ENCODE measurements around the gene LIPJ. TPM values are rescaled to one million over a fixed set of nuclear protein-coding genes. Genes with fewer than 3 reads are reported as not detected.

The LIPJ gene
- polyA plus RNA-seq, 2 of the 4 experiments (the other 2 are of a cell fraction) = not detected

- Histone ChIP-seq H3K9me3 (no peaks in the 10 kb centered on the region), H3K4me3 (no peak overlapping the region), H3K4me1 (no peaks in the 10 kb centered on the region), H3K27ac (no peak overlapping the region), H3K4me2 (no peak overlapping the region)
- no peak for FAIRE-seq
- POLR2A ChIA-PET = no interaction called here
- CTCF ChIA-PET = no interaction called here
- 66% methylated on average over 2 of the region's 2 CpGs for WGBS (ENCODE audit: missing lambda C conversion rate)
- no peak for DNase-seq (ENCODE audit: low read depth in 1 of 2, low spot score in 1 of 2)
- TF ChIP-seq FOSL2 (IDR thresholded peaks at IDR 0.05) (no peak), FOSL2 (CRISPR knock-in tag; IDR thresholded peaks at IDR 0.05) (no peak)
- ATAC-seq = no peak
Observed at GRCh38 chr10:88608780-88609179, 22.2 kb downstream of the LIPJ start.

GRCh38 chr10:88616250-88616977 lies 29.9 kb downstream of the LIPJ start:
- CTCF ChIA-PET = interaction anchor here (0.7 to 1.8 kb wide), 6 partner anchors 20 to 175 kb away, joined by 3 to 8 read pairs (median 3); partner anchors contain the start of gene RNLS
- 67% methylated on average over 16 of the region's 18 CpGs for WGBS (ENCODE audit: missing lambda C conversion rate)
- Histone ChIP-seq H3K27ac (no peak overlapping the region), H3K9me3 (no peaks in the 10 kb centered on the region), H3K4me1 (no peaks in the 10 kb centered on the region), H3K4me3 (no peak overlapping the region), H3K4me2 (no peak overlapping the region)
- POLR2A ChIA-PET = no interaction called here
- no peak for DNase-seq (ENCODE audit: low read depth in 1 of 2, low spot score in 1 of 2)
- TF ChIP-seq, protein P1, sequence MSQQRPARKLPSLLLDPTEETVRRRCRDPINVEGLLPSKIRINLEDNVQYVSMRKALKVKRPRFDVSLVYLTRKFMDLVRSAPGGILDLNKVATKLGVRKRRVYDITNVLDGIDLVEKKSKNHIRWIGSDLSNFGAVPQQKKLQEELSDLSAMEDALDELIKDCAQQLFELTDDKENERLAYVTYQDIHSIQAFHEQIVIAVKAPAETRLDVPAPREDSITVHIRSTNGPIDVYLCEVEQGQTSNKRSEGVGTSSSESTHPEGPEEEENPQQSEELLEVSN (IDR thresholded peaks at IDR 0.05; ENCODE audit: borderline replicate concordance, low read depth) = no peak
- TF ChIP-seq KDM1A (IDR thresholded peaks at IDR 0.05; ENCODE audit: low read depth) (no peak), RCOR1 (IDR thresholded peaks at IDR 0.05; ENCODE audit: low read depth, low read length) (no peak), SREBF2 (IDR thresholded peaks at IDR 0.05) (no peak), POLR2AphosphoS2 (conservative IDR thresholded peaks at IDR 0.05; ENCODE audit: low read length) (no peak), EHMT2 (IDR thresholded peaks at IDR 0.05; ENCODE audit: low read depth) (no peak), FOSB (CRISPR knock-in tag; IDR thresholded peaks at IDR 0.05) (no peak)
- no peak for ATAC-seq
- FAIRE-seq = no peak

GRCh38 chr10:88617772-88618300 lies 31.3 kb downstream of the LIPJ start:
- ChIA-PET POLR2A (no interaction called here), CTCF (interaction anchor here (0.7 to 1.3 kb wide), 3 partner anchors 31 to 317 kb away, joined by 3 read pairs; no protein-coding TSS in a partner anchor)
- ATAC-seq (no peak), DNase-seq (ENCODE audit: low read depth in 1 of 2, low spot score in 1 of 2) (no peak), FAIRE-seq (no peak)
- Histone ChIP-seq H3K4me3 (no peak overlapping the region), H3K4me1 (no peaks in the 10 kb centered on the region), H3K9me3 (no peaks in the 10 kb centered on the region), H3K27ac (no peak overlapping the region), H3K4me2 (no peak overlapping the region)
- 41% methylated on average over 1 of the region's 1 CpG for WGBS (ENCODE audit: missing lambda C conversion rate)
- TF ChIP-seq EHMT2 (IDR thresholded peaks at IDR 0.05; ENCODE audit: low read depth) (no peak), CBX8 (IDR thresholded peaks at IDR 0.05) (no peak)

GRCh38 chr10:88618496-88618895 lies 31.9 kb downstream of the LIPJ start:
- TF ChIP-seq FOXS1 (CRISPR knock-in tag; IDR thresholded peaks at IDR 0.05) = no peak
- TF ChIP-seq, protein P1 (IDR thresholded peaks at IDR 0.05; ENCODE audit: borderline replicate concordance, low read depth) = no peak
- no peak for TF ChIP-seq ESRRA (IDR thresholded peaks at IDR 0.05; ENCODE audit: borderline replicate concordance, low read length)
- TF ChIP-seq ZNF302 (CRISPR knock-in tag; IDR thresholded peaks at IDR 0.05) = no peak
- no peak for TF ChIP-seq JUN (IDR thresholded peaks at IDR 0.05)
- TF ChIP-seq HEYL (CRISPR knock-in tag; IDR thresholded peaks at IDR 0.05) = no peak
- TF ChIP-seq MYC (IDR thresholded peaks at IDR 0.05; ENCODE audit: borderline replicate concordance, low read length) = no peak
- TF ChIP-seq, protein P2, sequence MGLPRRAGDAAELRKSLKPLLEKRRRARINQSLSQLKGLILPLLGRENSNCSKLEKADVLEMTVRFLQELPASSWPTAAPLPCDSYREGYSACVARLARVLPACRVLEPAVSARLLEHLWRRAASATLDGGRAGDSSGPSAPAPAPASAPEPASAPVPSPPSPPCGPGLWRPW (IDR thresholded peaks at IDR 0.05) = no peak
- no peak for TF ChIP-seq POLR2AphosphoS2 (conservative IDR thresholded peaks at IDR 0.05; ENCODE audit: low read length)
- no peak for TF ChIP-seq HOXA7 (CRISPR knock-in tag; IDR thresholded peaks at IDR 0.05)
- TF ChIP-seq ZSCAN20 (CRISPR knock-in tag; IDR thresholded peaks at IDR 0.05) = no peak
- no peak for TF ChIP-seq CHD2 (IDR thresholded peaks at IDR 0.05; ENCODE audit: low read length, partially characterized antibody)
- no peak for TF ChIP-seq RAD21 (conservative IDR thresholded peaks at IDR 0.05 in 1 of 2, IDR thresholded peaks at IDR 0.05 in 1 of 2)
- TF ChIP-seq NPAS2 (CRISPR knock-in tag; IDR thresholded peaks at IDR 0.05; ENCODE audit: borderline replicate concordance) = no peak
- no peak for TF ChIP-seq KDM5A (IDR thresholded peaks at IDR 0.05)
- no peak for TF ChIP-seq POLR2A (IDR thresholded peaks at IDR 0.05; ENCODE audit: low read length)
- no peak for TF ChIP-seq SREBF2 (IDR thresholded peaks at IDR 0.05)
- Histone ChIP-seq H3K27ac (no peak overlapping the region), H3K4me2 (no peak overlapping the region), H3K9me3 (no peaks in the 10 kb centered on the region), H3K4me3 (no peak overlapping the region), H3K4me1 (no peaks in the 10 kb centered on the region)
- WGBS (ENCODE audit: missing lambda C conversion rate) = 9% methylated on average over 1 of the region's 1 CpG
- ATAC-seq (no peak), FAIRE-seq (no peak), DNase-seq (ENCODE audit: low read depth in 1 of 2, low spot score in 1 of 2) (no peak)
- POLR2A ChIA-PET = interaction anchor here (0.6 kb wide), 1 partner anchor 209 kb away, joined by 4 read pairs; no protein-coding TSS in a partner anchor
- CTCF ChIA-PET = interaction anchor here (0.7 kb wide), 1 partner anchor 217 kb away, joined by 3 read pairs; no protein-coding TSS in a partner anchor
